Measurements from ENCODE around the gene PATL1.

PATL1 gene

DNA sequence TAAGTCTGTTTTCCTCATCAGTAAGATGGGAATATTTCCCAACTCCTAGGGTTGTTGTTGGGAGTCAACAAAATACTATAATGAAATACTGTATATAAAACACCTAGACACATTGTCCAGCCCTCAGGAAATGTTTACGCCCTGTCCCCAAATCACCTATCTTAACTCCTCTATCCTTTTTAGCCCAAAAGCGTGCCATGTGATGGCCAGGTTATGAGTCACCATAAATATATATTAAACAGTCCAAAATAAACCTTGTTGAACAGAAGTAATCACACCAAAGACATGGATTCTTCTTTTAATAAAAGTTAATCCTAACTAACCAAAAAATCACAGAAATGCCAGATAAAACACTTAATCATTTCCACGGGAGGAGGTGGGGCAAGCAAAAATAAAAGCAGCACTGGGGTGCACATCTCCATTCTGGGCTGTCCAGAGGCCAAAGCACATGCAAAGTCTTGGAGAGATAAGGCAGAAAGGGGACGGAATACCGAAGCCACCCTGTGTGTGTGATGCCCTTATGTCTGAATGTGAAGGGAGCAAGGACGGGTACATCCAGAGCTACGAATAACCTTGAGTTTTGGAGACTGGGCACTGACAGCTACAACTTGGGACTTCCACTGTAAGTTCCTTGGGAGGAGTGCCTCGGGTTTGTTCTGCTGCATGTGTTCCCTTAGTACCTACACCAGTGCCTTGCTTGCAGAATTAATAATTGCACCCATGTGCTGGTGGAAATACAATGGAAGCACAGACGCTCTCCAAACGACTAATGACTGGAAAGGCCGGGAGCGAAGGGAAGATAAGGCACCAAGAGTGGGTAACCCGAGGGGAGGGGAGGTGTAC, 54.3 kb downstream of the PATL1 start:
- DNase-seq = no peak

DNA sequence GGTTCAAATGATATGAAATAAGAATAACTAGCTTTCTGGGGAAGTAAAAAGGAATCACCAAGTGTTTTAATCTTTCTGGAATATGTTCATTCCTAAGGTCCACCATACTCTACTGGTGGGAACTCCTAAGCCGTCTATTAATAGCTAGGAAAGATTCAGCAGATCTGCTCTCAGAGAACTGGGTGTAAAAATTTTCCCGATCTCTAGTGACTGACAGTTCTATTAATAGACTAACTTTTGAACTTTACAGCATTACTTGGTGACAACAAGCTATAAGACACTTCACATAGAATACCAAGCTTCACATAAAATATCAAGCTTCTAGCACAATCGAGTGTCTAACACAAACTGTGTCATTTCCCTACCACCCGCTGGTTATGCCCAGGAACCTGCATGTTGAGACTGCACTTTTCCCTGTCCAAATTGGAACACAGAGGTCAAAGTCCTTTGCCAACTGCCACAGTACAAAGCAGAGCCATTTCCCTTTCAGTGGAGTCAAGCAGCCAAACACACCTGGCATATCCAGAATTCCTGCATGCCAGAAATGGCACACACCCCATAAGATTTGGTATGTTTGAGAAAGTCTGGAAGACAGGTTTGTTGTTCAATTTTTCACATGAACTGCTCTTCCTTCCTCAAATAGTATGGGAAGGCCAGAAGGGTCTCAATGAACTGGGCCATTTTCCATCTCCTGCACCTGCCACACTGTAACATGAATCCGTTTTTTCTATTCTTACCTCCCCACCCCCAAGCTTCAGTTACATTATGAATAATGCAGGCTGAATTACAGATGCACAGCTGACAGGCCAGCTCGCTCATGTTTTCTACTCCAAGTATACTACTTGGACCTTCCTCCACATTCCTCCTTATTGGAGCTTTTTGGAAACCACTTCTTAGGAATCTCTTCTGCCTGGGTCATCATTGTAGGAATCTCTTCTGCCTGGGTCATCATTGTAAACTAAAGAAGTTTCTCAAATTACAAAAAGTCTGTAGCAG, 57.0 kb downstream of the PATL1 start:
- no peak for DNase-seq

DNA sequence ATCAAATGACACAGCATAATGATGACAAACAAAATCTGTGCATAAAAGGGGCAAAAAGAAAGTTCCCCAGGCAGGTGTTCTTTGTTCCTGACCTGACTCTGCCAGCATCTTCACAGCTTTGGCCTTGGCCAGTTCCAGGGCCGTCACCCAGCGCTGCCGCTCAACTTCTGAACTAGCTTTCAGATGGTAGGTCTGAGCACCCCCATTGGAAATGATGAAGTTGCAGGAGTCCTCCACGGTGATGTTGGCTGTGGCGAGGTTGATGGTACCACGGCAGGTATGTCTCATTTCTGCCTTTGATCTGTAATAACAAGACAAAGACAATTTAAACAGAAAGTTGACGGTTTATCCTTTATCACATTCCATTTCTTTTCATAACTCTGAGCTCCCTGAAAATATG, 58.5 kb downstream of the PATL1 start:
- no peak for DNase-seq

DNA sequence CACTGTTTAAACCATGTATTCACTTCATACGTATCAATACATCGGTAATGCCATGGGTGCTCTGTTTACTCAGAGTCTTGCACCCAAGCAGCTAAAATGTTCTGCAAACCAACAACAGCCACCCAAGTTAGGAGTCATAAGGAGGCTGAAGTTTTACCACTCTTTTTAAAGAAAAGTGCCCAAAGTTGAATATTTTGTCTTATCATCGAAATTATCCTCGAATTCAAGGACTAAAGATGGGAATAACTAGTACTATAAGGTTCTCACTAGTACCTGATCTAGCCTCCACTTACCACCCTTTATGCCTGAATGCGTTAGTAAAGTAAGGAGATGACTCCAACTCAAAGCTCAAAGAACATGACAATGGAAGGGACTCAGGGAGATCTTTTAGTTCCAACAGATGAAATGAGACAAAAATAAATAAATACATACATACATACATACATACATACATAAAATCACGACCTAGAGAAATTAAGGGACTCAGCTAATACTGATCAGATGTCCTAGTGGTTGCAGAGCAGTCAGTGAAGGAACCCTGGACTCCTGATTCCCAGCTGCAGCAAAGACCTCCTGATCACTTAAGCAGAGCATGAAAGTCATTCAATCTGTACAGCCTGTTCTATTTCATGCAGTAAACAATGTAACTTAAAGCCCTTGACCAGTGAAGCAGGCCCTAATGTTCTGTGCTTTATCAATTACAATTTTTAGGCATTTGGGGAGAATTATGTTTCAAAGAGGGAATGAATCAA, 61.0 kb downstream of the PATL1 start:
- DNase-seq = no peak

DNA sequence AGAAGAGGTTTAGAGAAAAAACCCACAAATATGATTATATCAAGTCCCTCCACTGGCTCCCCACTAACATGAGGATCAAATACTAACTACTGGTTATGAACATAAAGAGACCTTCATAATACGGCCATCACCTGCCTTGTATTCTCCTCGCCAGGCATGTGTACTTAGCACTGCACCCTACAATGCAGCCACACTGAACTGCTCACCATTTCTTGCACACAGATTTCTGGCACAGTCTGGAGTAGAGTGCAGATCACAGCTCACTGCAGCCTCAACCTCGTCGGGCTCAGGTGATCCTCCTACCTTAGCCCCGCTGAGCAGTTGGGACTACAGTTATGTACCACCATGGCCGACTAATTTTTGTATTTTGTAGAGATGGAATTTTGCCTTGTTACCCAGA, 66.4 kb downstream of the PATL1 start:
- no peak for DNase-seq

DNA sequence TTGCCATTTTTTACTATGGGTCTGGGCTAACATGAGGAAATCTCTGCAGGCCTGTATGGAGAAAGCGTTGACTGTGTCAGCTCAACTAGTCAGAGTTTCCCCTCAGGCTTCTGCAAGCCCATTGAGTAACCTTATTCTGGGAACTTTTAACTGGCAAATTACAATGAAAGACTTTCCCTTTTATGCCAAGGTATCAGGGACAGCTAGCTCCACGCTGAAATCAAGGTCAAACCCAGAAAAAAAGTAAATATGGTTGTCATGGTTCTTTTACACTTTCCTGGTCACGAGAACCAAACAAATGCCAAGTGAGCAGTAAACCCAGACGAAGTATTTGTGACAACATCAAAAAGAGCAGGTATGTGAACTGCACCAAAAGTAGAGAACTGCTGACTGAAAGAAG, 67.0 kb downstream of the PATL1 start:
- no peak for DNase-seq

DNA sequence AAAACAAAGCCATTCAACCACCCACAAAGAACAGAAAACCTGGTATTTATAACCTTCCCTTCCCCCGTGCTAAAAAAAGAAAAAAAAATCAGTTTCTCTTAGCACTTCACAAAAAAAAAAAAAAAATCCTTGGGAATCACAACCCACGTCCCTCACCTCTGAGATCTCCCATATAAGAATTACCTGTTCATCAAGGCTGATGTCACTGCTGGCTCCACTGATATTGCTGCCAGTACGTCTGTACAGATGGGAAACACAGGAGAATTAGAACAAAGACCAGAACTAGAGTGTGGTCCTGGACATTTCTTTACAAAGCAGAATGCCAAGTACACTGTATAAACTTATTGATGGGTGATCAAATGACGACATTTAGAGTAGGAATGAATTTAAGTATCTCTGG, 68.2 kb downstream of the PATL1 start:
- no peak for DNase-seq

DNA sequence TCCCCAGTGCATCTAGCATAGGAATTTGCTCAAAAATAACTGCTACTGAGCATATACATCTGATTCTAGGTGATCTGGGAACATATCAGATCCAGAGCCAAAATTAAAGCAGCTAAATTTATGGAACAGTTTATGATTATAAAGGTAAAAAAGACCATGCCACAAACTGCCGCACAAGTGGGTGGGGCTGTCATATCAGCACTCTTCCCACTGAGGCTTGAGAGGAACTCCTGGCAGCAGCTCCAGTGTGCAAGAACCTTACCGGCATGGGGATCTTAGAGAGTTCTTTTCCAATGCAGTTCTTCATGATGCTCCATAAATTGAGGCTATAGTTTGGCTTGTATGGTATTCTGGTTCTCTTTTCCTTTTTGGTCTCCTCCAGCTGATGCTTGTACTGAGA, 68.6 kb downstream of the PATL1 start:
- DNase-seq = no peak

DNA sequence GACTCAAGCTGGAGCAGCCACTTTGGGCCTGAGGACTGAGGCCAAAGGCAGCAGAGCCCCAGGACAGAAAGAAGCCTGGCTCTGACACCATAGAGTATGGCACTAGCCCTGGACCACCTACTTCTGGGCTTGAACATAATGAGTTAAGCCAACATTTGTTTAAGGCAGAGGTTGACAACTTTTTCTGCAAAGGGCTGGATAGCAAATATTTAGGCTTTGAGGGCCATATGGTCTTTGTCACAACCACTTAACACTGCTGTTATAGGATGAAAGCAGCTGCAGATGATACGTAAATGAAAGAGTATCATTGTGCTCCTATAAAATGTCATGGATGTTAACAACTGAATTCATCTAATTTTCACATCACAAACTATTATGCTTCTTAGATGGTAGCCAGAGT, 69.9 kb downstream of the PATL1 start:
- DNase-seq = no peak
